RPMI8226 (cell line): Measurements from ENCODE around the gene STEAP3.

Experiments
- DNase-seq: peaks from one replicate; pipeline ENCODE4 v3.0.0-alpha.2; 2015

STEAP3 gene, protein sequence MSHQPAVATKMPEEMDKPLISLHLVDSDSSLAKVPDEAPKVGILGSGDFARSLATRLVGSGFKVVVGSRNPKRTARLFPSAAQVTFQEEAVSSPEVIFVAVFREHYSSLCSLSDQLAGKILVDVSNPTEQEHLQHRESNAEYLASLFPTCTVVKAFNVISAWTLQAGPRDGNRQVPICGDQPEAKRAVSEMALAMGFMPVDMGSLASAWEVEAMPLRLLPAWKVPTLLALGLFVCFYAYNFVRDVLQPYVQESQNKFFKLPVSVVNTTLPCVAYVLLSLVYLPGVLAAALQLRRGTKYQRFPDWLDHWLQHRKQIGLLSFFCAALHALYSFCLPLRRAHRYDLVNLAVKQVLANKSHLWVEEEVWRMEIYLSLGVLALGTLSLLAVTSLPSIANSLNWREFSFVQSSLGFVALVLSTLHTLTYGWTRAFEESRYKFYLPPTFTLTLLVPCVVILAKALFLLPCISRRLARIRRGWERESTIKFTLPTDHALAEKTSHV

DNA sequence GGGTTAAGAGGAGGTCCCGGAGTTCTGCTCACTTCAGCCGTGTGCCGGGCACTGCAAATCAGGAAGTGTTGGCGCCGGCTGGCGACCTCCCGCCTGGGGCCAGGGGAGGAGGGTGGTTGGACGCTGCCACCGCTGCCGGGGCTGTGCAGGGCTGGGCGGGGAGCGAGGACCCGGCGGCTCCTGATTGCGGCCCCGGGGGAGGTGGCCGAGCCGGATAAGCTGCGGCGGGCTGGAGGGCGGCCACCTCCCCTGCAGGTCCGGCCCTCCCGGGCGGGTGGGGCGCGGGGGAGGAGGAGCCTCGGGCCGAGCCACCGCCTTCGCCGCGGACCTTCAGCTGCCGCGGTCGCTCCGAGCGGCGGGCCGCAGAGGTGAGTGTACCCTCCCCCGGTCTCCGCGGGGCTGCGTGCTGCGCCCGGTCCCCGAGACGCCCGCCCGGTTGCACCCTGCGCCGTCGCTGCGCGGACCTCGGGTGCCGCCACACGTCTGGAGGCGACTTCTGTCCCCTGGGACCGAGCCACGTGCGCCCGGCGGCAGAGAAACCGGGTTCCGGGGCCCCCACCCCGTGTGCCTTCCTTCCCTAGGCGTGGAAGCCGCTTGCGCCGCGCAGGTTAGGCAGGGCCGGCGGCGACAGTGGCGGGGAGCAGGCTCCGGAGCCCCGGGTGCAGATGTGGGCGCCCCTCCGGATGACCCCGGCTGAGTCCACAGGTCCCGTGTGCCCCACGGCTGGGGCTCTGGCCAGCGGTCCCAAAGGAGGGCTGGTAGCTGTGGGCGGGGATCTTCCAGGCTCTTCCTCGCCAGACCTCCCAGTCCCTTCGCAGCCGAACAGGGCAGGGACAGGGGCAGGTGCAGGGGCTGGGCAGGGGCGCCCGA, at the start of gene STEAP3:
STEAP3 (plus strand) TSS at position 314 of the 870 bp plus-strand sequence. CDS start 7,179 bp downstream, outside the sequence.
- DNase-seq: peak; percentile 66

DNA sequence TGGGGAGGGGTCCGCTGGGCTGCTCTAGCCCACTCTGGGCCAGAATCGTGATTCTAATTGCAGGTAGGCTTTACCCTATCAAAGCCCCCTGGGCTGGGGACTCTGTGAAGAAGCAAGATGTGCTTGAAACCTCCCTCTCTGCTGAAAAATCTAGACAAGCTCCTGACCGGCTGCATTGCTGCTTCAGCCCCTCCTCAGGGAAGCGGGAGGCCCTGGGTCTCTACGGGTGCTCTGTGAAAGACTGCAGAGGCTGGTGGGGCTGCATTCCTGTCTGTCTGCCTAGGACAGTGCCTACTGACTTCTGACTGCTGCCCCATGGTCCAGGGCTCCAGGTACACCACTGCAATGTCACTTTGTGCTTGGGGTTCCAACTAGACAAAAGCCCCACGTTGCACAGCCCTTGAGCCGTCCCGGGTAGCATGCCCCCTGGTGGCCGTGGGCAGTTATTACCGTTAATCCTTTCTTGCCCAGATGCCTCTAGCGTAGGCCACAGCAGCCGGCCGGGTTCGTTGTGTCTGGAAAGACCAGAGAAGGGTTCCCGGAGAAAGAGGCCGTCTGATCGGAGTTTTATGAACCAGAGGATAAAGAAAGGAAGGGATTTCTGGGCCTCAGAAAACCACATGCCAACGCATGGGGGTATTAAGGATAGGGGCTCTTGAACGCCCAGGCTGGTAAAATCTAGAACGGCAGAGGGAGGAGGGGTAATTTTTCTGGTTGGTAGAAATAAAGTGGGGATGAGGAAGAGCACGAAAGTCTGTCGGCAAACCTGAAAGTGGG, 49.2 kb upstream of the STEAP3 start:
- peak; percentile 60 for DNase-seq

DNA sequence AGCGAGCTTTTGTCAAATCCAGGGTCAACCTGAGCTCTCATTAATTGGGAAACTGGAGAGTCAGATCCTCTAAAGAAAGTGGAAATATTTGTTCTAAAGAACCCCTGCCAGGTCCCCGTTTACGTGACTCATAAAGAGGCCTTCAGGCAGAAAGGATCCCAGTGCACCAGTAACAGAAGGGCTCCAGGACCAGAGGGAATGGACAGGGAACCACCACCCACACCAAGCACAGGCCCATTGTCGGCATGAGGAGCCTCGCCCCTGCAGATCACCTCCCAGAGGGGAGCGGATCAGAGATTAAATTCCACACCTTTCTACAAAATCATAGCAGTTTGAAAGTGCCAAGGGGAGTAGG, 48.7 kb upstream of the STEAP3 start:
- DNase-seq: no peak

DNA sequence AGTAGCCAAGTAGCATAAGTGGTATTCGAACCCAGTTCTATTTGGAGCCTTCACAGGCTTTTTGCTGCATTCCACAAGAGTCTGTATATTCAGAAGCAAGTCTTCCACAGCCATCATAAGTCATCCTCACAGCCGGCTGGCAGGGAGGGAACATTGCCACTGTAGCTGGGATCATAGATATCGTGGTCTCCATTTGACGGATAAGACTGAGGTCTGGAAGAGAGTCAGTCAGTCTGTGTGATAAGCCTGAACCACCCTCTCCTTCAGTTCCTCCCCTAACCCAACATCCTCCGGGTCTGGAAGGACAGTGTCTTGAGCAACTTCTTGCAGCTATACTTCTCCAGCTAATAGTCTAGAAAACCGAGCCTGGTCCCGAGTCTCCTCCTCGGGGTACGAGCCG, 48.1 kb upstream of the STEAP3 start:
- DNase-seq: no peak

DNA sequence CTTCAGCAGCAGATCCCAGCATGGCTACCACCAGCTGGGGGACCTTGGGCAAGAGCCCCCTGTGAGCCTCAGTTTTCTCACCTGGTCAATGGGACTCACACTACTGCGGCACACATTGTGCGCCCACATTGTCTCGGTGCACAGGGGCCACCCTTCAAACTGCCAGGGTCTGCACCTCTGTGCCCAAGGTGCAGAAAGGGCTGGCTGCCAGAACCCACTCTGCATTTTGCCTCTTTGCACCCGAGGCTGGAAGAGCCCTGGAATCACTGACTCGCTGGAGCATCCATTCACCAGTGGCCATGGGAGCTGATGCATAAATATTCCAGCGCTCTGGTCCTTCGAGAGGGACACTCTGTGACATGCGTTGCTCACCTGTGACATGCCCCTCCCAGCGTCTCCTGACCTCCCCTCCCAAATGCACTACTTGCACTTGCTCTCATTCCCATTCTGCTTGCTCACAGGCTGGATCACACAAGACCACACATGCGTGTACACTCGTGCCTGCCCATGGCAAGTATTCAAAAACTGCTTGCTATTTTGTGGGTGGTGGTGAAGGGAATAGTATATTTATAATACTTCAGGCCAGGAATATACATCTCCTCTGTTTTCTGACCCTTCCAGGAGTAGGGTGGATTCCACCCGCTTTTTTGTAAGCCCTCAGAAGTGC, 46.3 kb upstream of the STEAP3 start:
- no peak for DNase-seq

DNA sequence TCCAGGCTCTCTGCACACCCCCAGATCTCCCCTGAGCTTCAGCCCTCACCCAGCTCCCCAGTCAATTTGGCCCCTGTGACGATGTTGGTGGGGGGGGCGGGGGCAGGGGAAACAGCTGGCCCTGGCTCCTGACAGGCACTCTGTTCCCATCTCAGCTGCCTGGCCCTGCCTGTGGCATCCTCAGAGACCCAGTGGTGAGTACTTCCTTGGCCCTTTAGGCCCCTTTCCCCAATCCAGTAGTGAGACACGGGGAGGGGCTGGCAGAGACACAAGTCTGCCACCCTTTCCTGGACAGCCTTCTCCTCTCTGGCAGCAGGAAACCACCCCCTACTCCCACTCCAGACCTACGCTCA, 45.8 kb upstream of the STEAP3 start:
- DNase-seq: no peak

DNA sequence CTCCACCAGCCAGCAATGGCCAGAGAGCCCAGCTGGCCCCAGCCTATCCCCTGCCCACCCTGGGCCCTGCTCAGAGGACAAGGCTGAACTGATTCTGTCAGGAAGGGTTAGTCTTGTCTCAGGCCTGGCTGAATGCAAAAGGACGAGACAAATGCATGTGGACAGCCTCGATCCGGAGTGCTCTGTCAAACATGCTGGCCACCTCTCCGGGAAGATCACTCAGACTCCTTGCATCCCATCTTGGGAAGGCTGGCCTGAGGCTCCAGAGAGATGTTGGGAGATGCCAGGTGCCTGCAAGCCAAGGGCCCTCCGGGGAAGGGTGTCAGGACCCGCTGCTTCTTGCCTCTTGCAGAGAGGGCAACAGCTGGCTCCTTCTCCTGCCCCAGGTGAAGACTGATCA, 44.9 kb upstream of the STEAP3 start:
- no peak for DNase-seq

DNA sequence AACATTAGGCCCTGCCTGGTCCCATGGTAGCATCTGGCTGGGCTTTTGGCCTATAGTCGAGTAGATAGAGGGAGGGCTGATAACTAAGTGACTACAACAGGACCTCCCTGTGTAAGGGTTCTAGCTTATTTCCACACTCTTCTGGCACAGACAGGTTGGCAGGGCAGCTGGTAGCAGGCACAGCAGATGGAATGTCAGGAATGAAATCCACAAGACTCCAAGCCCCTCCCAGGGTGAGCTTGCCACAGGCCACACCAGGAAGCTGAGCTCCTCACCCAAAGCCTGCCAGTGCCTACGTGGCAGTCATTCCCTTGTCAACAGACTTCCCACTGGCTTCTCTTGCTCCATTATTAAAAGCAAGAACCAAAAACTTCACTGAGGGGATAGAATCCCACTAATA, 44.4 kb upstream of the STEAP3 start:
- no peak for DNase-seq

DNA sequence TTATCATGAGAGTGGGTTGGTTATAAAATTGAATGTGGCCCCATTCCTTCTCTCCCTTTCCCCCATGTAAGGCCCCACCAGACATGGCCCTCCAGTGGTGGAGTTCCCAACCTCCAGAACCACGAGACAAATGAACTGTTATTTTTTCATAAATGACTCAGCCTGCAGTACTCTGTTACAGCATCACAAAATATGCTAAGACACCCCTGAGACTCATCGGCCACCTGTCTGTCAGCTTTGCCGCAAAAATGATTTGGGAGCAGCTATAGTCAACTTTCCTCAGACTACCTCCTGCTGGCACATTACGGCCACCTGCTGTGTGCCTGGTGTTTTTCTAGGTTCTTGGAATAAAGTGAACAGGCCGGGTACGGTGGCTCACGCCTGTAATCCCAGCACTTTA, 43.6 kb upstream of the STEAP3 start:
- DNase-seq: no peak

DNA sequence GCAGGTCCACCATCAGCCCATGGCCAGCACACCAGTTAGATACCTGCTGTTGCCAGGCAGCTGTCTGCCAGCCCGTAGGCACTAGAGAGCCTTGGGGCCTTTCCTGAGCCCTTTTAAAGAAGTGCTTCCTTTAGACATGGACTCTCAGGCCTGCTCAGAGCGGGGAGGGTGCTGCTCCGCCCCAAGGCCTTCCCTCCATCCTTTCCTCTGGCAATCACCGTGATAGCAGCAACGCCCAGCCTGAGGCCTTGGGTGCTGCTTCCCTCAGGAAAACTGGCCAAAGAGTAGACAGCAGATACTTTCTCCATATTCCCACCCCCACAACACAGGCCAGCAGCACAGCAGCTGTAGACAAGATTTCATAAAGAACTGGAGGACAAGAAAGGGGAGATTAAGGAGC, 42.7 kb upstream of the STEAP3 start:
- no peak for DNase-seq

DNA sequence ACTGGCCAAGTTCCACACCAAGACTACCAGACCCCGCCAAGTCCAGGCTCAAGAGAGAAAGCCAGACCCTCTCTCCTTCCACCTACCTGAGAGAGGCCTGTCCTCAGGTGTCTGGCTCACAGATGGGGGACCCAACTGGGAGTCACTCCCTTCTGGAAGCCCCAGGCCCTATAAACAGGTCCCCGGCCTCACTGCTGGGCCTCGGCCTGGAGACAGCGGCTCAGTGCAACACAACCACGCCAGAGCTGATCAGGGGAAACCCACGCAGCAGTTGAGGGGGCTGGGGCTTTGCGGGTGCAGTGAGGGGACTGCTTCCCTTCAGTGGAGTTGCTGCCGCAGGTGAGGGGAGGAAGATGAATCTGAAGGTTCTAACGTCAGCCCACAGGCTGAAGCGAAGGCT, 42.2 kb upstream of the STEAP3 start:
- DNase-seq: no peak

DNA sequence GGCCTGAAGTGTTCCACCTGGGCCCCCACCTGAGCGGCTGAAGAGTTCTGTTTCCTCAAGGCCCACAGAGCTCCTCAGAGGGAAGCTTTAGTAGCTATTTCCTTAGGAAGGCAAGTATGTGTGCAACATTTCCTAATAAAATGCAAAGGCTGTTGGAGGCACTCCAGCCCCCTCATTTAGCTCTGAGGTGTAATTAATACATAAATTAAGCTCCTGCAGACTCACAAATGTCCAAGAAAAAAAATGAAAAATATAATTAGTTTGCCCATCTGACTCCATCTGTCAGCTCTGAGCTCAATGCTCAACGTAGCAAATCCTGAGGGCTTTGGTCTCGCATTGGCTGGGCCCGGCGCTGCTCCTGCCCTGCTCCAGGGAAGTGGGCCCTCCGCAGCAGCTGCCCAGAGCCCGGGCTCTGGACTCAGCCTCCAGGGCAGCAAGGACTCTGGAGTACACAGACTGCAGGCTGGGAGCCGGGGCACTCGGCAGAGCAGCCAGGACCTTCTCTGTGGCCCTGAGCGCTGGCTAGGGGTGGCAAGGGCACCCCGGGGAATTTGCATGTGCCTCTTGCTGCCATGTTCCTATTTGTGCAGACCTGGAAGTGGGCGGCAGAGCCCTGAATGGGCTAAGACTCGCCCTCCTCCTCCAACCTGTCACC, 41.7 kb upstream of the STEAP3 start:
- DNase-seq: no peak

DNA sequence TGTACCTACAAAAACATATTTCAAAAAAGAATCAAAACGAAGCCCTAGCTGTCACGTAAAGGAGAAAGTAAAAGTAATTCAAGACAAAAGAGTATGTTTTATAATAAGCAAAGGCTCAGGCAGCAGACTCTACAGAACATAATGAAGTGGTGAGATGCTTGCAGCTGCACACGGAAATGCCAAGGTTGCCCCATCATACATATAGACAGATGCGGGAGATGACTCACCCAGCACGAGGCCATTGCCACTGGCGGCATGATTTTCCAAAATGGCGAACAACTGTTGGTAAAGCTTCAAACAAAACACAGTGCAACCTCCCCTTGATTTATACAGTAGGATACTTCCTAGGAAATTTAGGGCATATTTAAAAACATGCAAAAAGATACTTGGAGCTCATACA, 39.1 kb upstream of the STEAP3 start:
- no peak for DNase-seq

DNA sequence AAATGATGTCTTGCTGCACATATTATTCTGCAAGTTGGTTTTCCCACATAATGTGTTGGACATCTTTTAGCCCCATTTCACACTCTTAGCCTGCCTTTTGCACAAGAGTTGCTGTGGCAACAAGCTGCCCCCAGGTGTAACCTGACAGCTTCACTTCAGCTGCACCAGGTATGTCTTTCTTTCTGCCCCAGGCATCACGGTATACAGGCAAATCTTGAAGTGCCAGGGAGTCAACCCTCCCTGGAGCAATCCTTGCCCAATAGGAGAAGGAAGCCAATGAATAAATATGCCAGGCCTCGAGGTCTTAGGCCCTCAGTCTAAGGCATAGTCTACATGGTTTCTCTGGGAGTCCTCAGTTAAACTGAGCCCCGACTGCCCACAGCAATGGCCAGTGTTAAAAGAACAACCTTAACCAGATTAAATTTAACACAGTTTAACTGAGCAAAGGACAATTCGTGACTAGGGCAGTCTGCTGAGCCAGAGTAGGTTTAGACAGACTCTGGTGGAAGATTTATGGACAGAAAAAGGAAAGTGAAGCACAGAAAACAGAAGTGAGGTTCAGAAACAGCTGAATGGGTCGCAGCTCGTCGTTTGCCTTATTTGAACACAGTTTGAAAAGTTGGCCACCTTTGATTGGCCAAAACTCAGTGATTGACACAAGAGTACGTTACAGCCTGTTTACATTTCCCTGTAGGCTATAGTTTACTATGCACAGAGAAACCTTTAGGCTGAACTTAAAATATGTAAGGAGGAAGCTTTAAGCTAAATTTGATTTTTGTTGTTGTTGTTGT, 33.1 kb upstream of the STEAP3 start:
- DNase-seq: no peak

DNA sequence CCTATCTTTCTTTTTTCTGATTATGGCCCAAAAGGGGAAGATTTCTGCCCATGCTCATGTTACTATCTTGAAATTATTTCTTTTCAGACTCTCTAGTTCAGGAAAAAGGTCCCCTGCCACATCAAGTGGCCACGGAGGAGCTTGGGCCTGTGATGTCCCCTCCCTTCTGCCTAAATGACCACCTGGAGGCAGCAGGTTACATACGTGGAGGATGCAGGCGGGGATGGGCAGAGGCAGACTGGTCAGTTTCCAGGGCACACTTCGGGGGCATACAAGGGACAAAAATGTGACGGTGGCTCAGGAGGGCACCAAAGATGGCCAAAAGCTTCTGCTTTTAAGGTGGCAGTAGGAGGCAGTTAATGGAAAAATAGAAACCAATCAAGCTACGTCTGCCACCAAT, 30.7 kb upstream of the STEAP3 start:
- DNase-seq: no peak

DNA sequence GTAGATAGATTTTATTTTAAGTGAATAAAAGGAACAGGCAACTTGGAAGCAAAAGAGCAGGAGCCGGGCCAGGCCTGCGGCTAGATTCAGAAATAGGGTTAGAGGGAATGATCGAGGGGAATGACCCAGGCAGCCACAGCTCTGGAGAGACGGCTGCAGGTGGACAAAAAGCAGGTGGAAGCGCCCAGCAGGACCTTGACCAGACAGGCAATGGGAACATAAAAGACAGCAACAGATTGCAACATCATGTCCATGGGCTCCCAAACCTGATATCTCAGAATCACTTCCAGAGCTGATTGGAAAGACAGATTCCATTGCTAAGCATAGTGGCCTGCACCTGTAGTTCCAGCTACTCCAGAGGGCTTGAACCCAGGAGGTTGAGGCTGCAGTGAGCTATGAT, 28.6 kb upstream of the STEAP3 start:
- no peak for DNase-seq

DNA sequence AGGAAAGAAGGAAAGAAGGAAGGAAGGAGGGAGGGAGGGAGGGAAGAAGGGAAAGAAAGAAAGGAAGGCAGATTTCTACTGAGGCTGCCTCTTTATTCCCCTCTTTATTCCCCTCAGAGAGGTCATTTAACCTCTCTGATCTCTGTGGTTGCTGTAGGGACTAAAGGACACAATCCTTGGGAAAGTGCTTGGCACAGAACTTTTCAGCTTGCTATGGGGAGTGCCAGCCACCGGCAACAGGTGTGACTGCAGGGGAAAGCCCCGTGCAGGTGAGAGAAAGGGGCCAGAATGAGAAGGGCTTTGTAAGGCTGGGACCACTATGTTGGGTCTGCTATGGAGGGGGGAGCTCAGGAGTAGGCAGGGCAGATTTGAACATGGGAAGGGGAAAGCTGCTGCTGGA, 27.7 kb upstream of the STEAP3 start:
- DNase-seq: no peak

DNA sequence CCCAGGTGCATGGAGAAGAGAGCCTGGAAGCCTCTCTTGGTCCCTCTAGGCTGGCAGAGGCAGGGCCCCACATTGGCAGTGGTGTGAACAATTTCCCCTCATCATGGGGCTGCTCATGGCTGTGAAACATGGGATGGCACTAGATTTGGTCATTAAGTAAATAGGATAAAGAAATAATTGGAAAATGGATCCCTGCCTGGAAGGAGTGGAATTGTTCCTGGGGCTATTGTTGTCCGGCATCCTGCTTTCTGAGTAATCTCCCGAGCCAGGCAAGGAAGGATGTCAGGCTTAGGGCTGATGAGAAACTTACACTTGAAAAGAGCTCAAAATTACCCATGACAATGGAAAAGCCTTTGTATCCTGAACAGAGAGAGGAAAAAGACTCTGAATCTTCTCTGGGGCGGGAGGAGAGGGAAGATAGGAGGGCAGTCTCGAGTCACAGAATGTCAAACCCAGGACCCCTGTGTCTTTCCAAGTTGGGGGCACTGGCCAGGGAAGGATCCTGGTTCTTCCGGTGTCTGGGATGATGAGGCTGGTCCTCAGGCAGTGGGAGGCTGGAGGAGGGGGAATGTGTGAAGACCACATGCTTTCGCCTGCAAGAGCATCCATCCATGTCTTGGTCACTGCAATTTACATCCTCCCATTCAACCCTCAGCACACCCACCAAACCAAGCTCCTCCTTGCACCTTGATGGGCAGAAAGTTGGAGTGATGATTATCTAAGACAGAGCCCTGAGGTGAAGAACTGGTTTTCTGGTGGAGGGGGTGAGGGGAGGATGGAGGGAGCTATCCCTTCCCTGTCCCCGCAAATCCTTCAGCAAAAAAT, 27.1 kb upstream of the STEAP3 start:
- DNase-seq: no peak

DNA sequence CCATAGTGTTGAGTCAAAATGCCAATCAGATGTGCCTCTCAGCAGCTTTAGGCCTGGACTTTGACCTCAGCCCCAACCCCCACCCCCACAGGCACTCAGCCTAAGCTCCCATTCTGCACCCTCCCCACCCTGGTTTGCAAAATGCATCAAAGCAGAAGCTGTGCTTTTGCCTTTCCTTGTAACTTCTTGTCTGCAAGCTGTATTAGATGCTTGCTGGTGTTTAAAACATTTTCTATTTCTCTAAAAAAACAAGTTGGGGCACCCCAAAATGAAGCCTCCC, 26.6 kb upstream of the STEAP3 start:
- no peak for DNase-seq

DNA sequence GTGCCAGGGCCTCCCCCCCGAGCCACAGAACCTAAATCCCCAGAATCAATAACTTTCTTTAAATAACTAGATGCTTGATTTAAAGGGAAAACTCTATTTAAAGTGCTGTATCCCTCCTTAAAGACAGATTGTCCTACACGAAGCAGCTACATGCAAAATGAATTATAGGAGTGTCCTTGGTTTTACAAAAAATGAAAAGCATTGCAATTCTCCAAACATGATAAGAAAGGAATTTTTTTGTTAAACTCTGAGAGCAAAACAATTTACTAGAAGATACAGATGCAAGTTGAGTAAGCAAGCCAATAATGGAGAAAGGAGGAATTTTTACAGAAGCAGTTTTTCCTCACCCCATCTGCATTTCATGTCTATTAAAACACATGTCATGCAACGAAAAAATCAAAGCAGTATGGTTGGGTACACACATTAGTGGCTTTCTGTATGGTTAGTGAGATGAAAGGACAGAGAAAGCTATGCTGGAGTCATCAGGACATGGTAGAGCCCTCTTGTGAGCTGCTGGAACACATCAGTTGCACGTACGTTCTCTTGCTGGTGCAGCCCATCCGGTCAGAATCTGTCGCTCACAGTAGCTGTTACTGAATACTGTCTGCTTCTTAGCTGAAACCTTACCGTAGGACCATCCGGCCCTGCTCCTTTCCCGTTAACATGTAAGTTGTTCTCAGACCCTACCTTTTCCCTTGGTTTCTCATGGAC, 25.9 kb upstream of the STEAP3 start:
- DNase-seq: no peak
